GM18868 (cell line): ENCODE data around the gene ESRRA.

Experiments used
- ATAC-seq: cut with Tn5 transposase; IDR thresholded peaks from one replicate; pipeline ENCODE4 v1.9.1; 2021; ENCODE audit warnings: mild to moderate bottlenecking, moderate library complexity; ENCODE audit not compliant: unreplicated experiment

ESRRA gene

DNA sequence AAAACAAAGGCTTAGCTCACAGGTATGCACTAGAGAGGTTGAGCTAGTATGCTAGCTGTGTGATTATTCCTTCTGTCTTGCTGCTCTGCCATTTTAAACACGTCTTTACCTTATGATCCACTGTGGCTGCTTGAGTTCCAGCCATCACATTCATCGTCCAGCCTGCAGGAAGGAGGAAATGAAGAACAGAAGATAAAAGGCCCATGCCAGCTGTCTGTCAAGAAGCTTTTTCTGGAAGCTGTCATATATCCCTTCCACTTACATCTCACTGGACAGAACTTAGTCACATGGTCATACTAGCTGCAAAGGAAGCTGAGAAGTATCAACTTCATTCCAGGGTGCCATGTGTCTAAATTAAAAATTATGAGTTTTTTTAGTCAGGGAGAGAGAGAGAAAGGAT lies 22.1 kb downstream of the ESRRA start:
- no peak for ATAC-seq

DNA sequence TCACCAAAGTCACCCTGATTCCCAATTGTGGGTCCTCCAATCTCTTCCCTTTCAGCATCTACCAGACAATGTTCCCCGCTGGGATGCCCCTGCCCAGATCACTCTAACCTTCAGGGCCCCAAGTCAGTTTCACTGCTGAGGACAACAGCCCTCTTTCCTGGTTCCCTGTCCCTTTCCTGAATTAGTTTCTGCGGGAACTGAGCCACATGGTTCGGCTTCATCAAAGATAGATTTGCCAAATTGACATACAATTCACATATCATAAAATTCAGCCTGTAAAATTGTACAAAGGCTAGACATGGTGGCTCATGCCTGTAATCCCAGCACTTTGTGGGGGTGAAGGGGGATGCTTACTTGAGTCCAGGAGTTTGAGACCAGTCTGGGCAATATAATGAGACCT lies 22.7 kb downstream of the ESRRA start:
- no peak for ATAC-seq

DNA sequence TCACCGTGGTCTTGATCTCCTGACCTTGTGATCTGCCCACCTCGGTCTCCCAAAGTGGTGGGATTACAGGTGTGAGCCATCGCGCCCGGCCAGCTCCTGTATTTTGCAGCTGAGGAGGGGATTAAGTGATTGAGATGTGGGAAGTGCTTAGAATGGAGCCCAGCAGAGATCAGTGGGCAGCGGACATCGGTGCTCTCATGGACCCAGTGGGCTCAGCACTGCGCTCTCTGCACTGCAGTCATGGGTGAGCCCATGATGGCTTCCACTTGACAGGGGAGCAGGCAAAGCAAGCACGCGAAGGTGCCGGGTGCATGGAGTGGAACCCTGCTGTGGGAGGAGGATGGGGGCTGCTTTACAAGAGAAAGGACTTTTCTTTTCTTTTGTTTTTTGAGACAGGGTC lies 25.6 kb downstream of the ESRRA start:
- no peak for ATAC-seq

DNA sequence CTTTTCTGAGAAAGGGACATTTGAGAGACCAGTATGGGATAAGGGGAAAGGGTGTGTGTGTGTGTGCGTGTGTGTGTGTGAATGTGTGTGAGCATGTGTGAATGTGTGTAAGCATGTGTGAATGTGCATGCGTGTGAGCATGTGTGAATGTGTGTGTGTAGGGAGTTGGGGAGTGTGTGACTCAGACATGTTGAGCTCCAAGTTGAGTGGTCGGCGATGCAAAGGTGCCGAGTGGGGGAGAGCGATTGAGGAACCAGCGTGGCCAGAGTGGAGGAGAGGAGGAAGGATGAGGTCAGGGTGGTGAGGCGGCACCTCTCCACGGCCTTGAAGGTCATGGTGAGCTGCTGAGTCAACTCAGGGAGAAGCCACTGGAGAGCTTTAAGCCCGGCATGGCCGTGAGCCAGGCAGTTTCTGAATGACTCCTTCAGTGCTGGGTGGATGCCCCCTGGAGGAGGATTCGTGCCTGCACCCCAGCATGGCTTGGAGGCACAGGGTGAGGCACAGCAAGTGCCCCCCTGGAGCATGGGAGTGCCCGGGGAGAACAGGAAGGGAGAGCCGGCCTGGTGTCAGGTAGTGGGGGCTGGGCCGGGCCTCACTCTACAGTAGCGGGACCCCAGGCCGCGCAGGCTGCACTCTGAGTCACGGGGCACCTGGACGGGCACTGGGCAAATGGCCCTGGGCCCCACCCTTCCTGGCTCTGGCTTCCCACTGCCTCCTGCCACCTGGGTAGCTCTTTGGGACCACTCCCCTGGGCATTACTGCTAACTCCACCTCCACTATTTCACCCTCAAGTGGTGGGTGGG lies 26.4 kb downstream of the ESRRA start:
- ATAC-seq, result peak; percentile 46

DNA sequence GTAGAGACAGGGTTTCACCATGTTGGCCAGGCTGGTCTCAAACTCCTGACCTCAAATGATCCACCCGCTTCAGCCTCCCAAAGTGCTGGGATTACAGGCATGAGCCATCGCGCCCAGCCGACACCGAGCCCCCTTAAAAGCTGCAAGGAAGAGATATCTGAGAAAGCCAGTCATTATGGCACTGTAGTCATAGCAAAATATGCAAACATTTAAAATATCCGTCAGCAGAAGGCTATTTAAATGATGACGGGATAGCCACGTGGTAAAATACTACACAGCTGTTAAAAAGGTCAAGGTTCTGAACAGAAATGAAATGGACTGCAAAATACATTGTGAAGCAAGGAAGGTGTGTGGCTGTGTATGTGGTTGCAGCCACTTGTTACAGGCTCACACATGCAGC lies 28.2 kb downstream of the ESRRA start:
- no peak for ATAC-seq

DNA sequence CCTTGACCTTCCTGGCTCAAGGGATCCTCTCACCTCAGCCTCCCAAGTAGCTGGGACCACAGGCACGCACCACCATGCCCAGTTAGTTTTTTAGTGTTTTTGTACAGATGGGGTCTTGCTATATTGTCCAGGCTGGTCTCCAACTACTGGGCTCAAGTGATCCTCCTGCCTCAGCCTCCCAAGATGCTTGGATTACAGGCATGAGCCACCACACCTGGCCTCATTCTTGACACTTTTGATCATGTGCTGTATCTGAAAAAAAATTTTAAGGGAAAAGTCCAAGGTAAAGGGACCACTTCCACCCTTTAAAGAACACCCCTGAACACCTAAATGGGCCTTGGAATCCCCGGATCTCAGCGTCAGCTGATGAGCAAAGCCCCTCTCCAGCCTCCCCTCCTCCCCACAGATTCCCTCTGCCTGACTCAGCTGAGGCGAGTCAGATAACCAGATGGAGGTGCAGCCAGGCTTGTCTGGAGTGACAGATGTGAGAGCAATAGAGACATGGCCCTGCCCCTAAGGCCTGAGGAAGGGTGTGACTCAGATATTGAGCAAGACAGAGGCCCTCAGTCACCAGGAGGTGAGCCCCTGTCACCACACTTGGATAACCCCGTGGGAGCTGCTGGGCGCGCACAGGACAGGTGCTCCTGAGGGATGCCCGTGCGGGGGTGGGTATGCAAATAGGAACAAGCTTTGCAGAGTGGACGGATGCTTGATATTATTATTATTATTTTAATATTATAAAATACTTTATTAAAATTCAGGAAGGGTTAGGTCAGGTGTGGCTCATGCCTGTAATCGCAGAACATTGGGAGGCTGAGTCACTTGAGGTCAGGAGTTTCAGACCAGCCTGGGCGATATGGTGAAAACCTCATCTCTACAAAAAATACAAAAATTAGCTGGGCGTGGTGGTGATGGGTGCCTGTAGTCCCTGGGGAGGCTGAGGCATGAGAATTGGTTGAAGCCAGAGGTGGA lies 29.7 kb downstream of the ESRRA start:
- peak; percentile 81 for ATAC-seq

DNA sequence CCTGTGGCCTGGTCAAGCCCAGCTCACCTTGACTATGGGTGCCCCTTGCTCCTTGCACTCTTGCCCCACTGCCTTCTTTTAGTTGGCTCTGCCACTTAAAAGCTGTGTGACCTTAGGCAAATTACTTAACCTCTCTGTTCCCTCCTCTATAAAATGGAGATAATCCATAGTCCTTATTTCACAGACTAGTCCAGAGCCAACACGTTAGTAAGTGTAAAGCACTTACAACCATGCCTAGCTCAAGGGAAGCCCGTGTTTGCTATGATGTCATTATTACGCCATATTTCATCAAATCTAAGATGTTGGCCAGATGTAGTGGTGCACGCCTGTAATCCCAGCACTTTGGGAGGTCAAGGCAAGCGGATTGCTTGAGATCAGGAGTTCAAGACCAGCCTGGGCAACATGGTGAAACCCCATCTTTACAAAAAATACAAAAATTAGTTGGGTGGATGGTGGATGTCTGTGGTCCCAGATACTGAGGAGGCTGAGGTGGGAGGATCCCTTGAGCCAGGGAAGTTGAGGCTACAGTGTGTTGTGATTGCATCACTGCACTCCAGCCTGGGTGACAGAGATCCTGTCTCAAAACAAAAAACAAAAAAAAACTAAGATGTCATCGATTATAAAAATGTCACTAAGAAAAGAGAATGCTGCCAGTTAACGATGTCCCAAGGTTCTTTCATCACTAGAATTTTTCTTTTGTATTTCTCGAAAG lies 32.4 kb downstream of the ESRRA start:
- ATAC-seq, result no peak

DNA sequence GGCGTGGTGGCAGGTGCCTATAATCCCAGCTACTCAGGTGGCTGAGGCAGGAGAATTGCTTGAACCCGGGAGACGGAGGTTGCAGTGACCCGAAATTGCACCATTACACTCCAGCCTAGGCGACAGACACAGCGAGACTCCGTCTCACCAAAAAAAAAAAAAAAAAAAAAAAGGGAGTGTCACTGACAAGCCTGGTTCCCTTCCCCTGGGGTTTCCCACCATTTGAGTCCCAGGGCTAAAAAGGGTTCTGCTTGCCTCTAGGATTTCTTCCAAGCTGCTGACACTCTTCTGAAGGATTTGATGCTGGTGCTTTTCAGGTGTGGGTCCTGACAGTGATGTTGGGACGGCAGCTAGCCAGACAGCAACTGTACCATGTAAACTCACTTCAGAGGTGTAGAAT lies 33.4 kb downstream of the ESRRA start:
- ATAC-seq, result no peak

DNA sequence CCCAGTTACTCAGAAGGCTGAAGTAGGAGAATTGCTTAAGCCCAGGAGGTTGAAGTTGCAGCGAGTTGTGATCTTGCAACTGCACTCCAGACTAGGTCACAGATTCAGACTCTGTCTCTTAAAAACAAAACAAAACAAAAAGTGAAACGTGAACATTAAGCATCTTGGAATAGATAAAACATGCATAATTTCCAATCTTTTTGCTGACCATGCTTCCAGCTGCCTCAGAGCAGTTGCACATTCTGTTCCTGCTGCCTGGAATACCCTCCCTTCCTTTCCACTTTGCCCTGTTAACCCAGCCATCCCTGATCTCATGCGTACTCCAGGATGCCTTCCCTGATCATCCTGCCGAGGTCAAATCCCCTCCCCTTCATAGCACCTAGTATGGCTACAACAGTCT lies 34.0 kb downstream of the ESRRA start:
- ATAC-seq, result no peak

DNA sequence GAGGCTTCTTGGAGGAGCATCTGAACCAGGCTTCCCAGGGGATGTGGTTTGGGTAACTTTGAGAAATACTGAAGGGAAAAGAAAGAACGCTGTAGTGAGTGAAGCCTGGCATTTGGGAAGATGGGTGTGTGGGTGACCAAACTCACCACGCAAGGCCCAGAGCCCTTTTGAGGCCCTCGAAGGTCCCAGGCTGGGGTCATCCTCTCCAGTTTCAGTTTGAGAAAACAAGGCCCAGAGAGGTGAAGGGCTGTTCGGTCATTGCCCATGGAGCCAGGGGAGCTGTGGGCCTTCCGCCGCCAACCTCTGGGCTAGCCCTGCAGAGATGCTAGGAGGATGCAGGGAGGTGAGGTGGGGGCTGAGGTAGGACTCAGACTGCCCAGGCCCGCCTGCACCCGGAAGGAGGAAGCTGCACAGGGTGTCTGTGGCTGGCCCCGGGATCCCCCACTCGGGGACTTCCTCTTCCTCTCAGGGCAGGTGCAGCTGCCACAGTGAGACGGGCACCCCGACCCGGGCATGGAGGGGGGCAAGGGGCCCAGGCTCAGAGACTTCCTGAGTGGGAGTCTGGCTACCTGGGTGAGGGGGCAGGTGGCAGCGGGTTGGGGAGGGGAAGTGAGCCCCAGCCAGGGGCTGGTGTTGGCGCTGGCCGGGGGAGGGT lies 34.6 kb downstream of the ESRRA start, which contains the start of gene CCDC88B:
TSS of gene CCDC88B (plus strand) at position 451 of the 655 bp plus-strand sequence. CDS start at position 514, 63 bp downstream.
- peak; percentile 52 for ATAC-seq

DNA sequence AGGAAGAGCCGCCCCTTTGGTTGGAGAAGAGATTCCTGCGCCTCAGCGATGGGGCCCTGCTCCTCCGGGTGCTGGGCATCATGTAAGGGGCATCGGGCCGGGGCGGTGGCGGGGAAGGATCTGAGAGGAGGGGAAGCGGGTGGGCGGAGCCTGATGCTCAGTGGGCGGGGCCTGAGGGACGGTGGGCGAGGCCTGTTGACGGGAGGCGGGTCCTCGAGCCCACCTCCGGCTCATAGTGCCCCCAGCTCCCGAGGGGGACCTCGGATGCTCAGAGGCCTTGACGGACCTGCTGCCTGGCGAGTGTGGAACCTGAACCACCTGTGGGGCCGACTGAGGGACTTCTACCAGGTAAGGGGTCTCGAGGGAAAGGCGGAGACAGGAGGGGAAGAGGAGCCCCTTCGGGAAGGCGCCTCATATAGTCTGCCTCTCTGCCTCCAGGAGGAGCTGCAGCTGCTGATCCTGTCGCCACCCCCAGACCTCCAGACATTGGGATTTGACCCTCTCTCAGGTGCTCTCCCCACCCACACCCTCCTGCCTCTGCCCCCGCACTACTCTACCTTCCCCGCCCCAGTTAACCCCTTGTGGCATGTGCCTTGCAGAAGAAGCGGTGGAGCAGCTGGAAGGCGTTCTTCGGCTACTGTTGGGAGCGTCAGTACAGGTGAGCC lies 35.5 kb downstream of the ESRRA start:
- peak; percentile 44 for ATAC-seq

DNA sequence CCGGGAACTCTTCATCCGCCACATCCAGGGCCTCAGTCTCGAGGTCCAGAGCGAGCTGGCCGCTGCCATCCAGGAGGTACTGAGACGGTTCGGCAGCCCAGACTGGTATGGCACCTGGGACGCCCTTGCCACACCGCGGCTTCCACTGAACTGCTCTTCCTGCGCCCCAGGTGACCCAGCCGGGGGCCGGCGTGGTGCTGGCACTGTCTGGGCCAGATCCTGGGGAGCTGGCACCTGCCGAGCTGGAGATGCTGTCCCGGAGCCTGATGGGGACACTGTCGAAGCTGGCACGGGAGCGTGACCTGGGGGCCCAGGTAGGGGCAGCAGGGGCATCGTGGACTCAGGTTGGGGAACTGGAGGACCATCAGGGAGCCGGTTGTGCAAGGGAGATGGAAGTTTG lies 36.1 kb downstream of the ESRRA start:
- no peak for ATAC-seq

DNA sequence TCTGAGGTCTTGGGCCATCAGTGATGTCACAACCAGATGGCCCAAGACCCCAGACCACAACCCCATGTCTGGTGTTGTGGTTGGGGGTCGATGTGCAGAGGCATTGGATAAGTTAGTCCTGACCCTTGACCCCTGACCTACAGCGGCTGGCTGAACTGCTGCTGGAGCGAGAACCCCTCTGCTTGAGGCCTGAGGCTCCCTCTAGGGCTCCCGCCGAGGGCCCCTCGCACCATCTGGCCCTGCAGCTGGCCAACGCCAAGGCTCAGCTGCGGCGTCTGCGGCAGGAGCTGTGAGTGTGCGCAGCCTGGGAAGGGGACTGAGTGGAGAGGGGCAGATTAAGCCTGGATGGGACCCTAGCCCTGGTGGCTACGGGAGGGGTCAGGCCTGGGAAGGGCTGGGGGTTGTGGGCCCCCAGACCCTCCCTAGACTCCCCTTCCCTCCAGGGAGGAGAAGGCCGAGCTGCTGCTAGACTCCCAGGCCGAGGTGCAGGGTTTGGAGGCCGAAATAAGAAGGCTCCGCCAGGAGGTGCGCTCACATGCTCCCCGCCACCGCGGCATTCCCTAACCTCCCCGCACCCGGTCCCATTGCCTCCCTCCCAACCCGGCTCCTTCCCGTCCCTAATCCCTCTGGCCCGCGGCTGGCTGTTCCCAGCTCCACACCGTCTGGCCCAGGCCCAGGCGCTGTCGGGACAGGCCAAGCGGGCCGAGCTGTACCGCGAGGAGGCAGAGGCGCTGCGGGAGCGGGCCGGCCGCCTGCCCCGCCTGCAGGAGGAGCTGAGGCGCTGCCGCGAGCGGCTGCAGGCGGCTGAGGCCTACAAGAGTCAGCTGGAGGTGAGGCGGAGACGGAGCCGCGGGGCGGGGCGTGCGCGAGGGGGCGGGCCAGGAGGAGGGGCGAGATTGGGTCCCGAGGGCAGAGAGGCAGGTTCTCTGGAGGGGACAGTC lies 36.8 kb downstream of the ESRRA start:
- no peak for ATAC-seq

DNA sequence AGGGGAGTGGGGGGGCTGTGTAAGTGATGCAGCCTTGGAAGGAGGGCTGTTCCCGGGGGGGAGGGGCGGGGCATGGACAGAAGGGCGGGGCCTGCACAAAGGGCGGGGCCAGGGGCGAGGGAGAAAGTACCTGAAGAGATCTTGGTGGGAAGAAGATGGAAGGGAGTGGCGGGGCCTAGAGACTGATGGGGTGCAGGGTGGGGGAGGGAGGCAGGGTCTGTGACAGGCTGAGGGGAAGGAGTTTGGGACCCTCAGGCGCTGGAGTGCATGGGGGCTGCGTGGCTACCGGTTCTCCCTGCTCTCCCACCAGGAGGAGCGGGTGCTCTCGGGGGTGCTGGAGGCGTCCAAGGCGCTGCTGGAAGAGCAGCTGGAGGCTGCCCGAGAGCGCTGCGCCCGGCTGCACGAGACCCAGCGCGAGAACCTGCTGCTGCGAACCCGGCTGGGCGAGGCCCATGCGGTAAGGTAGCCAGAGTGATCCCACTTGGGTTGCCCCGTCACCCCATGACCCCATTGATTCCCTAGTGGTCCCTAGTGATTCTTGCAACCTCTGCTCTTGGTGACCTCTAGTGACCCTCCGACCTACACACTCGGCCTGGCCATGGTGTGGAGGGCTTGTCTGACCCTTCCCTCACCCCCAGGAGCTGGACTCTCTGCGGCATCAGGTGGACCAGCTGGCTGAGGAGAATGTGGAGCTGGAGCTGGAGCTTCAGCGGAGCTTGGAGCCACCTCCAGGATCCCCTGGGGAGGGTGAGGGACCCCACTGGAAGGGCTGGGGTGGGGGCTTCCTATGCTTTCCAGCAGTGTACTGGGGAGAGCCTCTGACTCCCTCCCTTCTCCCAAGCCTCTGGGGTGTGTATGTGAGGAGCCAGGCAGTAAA lies 37.8 kb downstream of the ESRRA start:
- no peak for ATAC-seq

DNA sequence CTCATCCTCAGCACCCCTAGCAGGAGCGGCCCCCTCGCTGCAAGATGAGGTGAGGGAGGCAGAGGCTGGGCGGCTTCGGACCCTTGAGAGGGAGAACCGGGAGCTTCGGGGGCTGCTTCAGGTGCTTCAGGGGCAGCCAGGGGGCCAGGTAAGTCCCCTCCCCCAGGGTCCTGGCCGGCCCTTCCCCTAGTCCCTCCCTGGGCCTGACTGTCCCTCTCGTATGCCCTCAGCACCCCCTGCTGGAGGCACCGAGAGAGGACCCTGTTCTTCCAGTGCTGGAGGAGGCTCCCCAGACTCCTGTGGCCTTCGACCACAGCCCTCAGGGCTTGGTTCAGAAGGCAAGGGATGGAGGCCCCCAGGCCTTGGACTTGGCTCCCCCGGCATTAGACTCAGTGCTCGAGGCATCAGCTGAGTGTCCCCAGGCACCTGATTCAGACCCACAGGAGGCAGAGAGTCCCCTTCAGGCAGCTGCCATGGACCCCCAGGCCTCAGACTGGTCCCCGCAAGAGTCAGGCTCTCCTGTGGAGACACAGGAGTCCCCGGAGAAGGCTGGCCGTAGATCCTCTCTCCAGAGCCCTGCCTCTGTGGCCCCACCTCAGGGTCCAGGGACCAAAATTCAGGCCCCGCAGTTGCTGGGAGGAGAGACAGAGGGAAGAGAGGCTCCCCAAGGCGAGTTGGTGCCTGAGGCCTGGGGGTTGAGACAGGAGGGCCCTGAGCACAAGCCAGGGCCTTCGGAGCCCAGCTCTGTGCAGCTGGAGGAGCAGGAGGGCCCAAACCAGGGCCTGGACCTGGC lies 38.6 kb downstream of the ESRRA start:
- no peak for ATAC-seq

DNA sequence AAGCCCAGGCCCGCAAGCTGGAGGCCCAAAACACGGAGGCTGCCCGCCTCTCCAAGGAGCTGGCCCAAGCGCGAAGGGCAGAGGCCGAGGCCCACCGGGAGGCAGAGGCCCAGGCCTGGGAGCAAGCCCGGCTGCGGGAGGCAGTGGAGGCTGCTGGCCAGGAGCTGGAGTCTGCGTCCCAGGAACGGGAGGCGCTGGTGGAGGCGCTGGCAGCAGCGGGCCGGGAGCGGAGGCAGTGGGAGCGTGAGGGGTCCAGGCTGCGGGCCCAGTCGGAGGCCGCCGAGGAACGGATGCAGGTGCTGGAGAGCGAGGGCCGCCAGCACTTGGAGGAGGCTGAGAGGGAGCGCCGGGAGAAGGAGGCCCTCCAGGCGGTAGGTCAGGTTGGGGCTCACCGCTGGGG lies 39.5 kb downstream of the ESRRA start:
- ATAC-seq, result no peak

DNA sequence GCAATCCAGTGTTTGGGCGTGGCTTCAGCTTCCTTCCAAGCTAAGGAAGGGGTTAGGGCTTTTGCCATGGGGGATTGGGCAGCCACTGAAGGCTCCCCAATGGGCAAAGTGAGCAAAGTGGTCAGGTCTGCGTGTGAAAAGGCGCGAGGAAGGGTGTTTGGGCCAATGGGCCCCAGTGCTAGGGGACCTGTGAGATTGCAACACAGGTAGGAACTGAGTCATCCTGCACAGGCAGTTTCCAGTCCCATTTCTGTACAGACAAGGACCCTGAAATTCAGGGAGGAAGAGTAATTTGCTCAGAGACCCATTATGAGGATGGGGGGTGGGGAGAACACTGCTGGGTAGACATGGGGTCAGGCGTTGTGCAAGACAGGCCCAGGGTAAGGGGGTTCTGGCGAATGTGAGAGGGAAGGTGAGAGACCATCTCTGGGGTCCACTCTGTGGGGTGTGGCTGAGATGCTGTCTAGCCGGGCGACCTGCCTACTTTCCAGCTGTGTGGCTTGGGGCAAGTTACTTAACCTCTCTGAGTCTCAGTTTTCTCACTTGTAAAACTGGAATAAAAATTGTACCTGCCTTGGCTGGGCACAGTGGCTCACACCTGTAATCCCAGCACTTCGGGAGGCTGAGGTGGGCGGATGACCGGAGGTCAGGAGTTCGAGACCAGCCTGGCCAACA lies 42.0 kb downstream of the ESRRA start:
- ATAC-seq, result no peak
